Measurements from ENCODE around the gene IKZF1.
A peak's percentile ranks its signal among the peaks of the same experiment; 100 is the strongest.

The IKZF1 gene

GRCh38 chr7:50284296-50284695, 20.2 kb upstream of the IKZF1 start:
- peak; percentile 46 for DNase-seq

- DNase-seq, result no peak
Measured at GRCh38 chr7:50285269-50285668, 19.2 kb upstream of the IKZF1 start.

- no peak for DNase-seq
Measured at GRCh38 chr7:50287129-50287528, 17.4 kb upstream of the IKZF1 start.

GRCh38 chr7:50292165-50292757, 12.3 kb upstream of the IKZF1 start:
- DNase-seq, result no peak

GRCh38 chr7:50292763-50293162, 11.8 kb upstream of the IKZF1 start:
- DNase-seq, result no peak

- no peak for DNase-seq
Measured at GRCh38 chr7:50293509-50294179, 10.9 kb upstream of the IKZF1 start.

- no peak for DNase-seq
Measured at GRCh38 chr7:50295133-50295532, 9.4 kb upstream of the IKZF1 start.

GRCh38 chr7:50296799-50297198, 7.7 kb upstream of the IKZF1 start:
- DNase-seq, result no peak

GRCh38 chr7:50298811-50299562, 5.5 kb upstream of the IKZF1 start:
- DNase-seq, result no peak

- DNase-seq, result no peak
Measured at GRCh38 chr7:50300336-50300735, 4.2 kb upstream of the IKZF1 start.

- DNase-seq, result peak; percentile 40
Measured at GRCh38 chr7:50302486-50303334, 1.8 kb upstream of the IKZF1 start.

- DNase-seq, result peak; percentile 46
Measured at GRCh38 chr7:50303335-50304128, 984 bp upstream of the IKZF1 start.

GRCh38 chr7:50304911-50305582, 531 bp downstream of the IKZF1 start:
- DNase-seq, result peak; percentile 86

- DNase-seq, result peak; percentile 49
Measured at GRCh38 chr7:50305583-50306493, 1.3 kb downstream of the IKZF1 start.

GRCh38 chr7:50306494-50307367, 2.2 kb downstream of the IKZF1 start:
- peak; percentile 77 for DNase-seq

- DNase-seq, result peak; percentile 91
Measured at GRCh38 chr7:50307368-50308032, 3.0 kb downstream of the IKZF1 start.

GRCh38 chr7:50308203-50308531, 3.7 kb downstream of the IKZF1 start:
- DNase-seq, result peak; percentile 43

GRCh38 chr7:50308532-50309385, 4.2 kb downstream of the IKZF1 start:
- peak; percentile 47 for DNase-seq
